Activated naive CD8-positive, alpha-beta T cell treated with anti-CD3 and anti-CD28 coated beads, Interleukin-2, amount 50 U/mL, for 24 hours (primary cell): ENCODE results near the gene LTN1.

Experiments
- ATAC-seq: fragments of 150-1000 bp; cut with Tn5 transposase; one replicate; pipeline ENCODE4 v1.10.0; 2021
- DNase-seq: peaks from one replicate; pipeline ENCODE4 v3.0.0; 2021
- H3K27ac Mint-ChIP-seq: one replicate; pipeline ENCODE4 v1.8.0; 2021; ENCODE audit warnings: mild to moderate bottlenecking, mixed read lengths
- H3K27me3 Mint-ChIP-seq: one replicate; pipeline ENCODE4 v1.8.0; 2021; ENCODE audit warnings: mixed read lengths
- H3K36me3 Mint-ChIP-seq: one replicate; pipeline ENCODE4 v1.8.0; 2021; ENCODE audit warnings: low read depth, mixed read lengths
- H3K4me1 Mint-ChIP-seq: one replicate; pipeline ENCODE4 v1.8.0; 2021; ENCODE audit warnings: mixed read lengths
- H3K4me3 Mint-ChIP-seq: one replicate; pipeline ENCODE4 v1.8.0; 2021; ENCODE audit warnings: mild to moderate bottlenecking, moderate library complexity, mixed read lengths
- H3K9me3 Mint-ChIP-seq: one replicate; pipeline ENCODE4 v1.8.0; 2021; ENCODE audit warnings: mixed read lengths

Gene LTN1

GRCh38 chr21:28928578-28929420 lies 63.9 kb downstream of the LTN1 start:
- no peaks in the 10 kb centered on the region for H3K9me3 Mint-ChIP-seq
- no peaks in the 10 kb centered on the region for H3K4me1 Mint-ChIP-seq

GRCh38 chr21:28927130-28927529 lies 65.5 kb downstream of the LTN1 start:
- ATAC-seq = no peak
- no peaks in the 10 kb centered on the region for H3K9me3 Mint-ChIP-seq
- no peak for DNase-seq
- no peaks in the 10 kb centered on the region for H3K4me1 Mint-ChIP-seq
- no peak overlapping the region for H3K27ac Mint-ChIP-seq
- no peak overlapping the region for H3K4me3 Mint-ChIP-seq
- peaks cover 26% of the 10 kb centered on the region for H3K36me3 Mint-ChIP-seq
- H3K27me3 Mint-ChIP-seq = no peaks in the 10 kb centered on the region

More at GRCh38 chr21:28928578-28929420, 63.9 kb downstream of the LTN1 start:
- ATAC-seq = no peak
- Mint-ChIP-seq H3K4me3 (no peak overlapping the region), H3K36me3 (peaks cover 31% of the 10 kb centered on the region), H3K27ac (no peak overlapping the region), H3K27me3 (no peaks in the 10 kb centered on the region)
- no peak for DNase-seq

- no peaks in the 10 kb centered on the region for H3K27me3 Mint-ChIP-seq
- peaks cover 15% of the 10 kb centered on the region for H3K36me3 Mint-ChIP-seq
- H3K9me3 Mint-ChIP-seq = no peaks in the 10 kb centered on the region
- no peak overlapping the region for H3K4me3 Mint-ChIP-seq
- ATAC-seq = no peak
- no peaks in the 10 kb centered on the region for H3K4me1 Mint-ChIP-seq
- H3K27ac Mint-ChIP-seq = no peak overlapping the region
- no peak for DNase-seq
Measured at GRCh38 chr21:28923439-28923975, 69.2 kb downstream of the LTN1 start.

- DNase-seq (no peak), ATAC-seq (no peak)
- Mint-ChIP-seq H3K27ac (no peak overlapping the region), H3K4me1 (no peaks in the 10 kb centered on the region), H3K4me3 (no peak overlapping the region), H3K36me3 (peaks cover 13% of the 10 kb centered on the region), H3K27me3 (no peaks in the 10 kb centered on the region), H3K9me3 (no peaks in the 10 kb centered on the region)
Measured at GRCh38 chr21:28922368-28922767, 70.3 kb downstream of the LTN1 start.

- no peak overlapping the region for H3K27ac Mint-ChIP-seq
- H3K27me3 Mint-ChIP-seq = peaks cover 2% of the 10 kb centered on the region
- no peak overlapping the region for H3K4me3 Mint-ChIP-seq
- no peaks in the 10 kb centered on the region for H3K4me1 Mint-ChIP-seq
- no peak for DNase-seq
- no peaks in the 10 kb centered on the region for H3K9me3 Mint-ChIP-seq
- no peak for ATAC-seq
- H3K36me3 Mint-ChIP-seq = no peaks in the 10 kb centered on the region
Measured at GRCh38 chr21:28916150-28916893, 76.4 kb downstream of the LTN1 start.

GRCh38 chr21:28913071-28913470 lies 79.6 kb downstream of the LTN1 start:
- DNase-seq (no peak), ATAC-seq (no peak)
- peaks cover 4% of the 10 kb centered on the region for H3K27me3 Mint-ChIP-seq
- H3K9me3 Mint-ChIP-seq = no peaks in the 10 kb centered on the region
- no peaks in the 10 kb centered on the region for H3K36me3 Mint-ChIP-seq
- no peak overlapping the region for H3K4me3 Mint-ChIP-seq
- no peaks in the 10 kb centered on the region for H3K4me1 Mint-ChIP-seq
- H3K27ac Mint-ChIP-seq = no peak overlapping the region

GRCh38 chr21:28910280-28910887 lies 82.3 kb downstream of the LTN1 start:
- ATAC-seq = no peak
- Mint-ChIP-seq H3K4me1 (no peaks in the 10 kb centered on the region), H3K36me3 (no peaks in the 10 kb centered on the region), H3K4me3 (no peak overlapping the region), H3K27ac (no peak overlapping the region), H3K27me3 (peaks cover 4% of the 10 kb centered on the region), H3K9me3 (no peaks in the 10 kb centered on the region)
- DNase-seq = no peak

GRCh38 chr21:28908351-28908750 lies 84.3 kb downstream of the LTN1 start:
- no peaks in the 10 kb centered on the region for H3K9me3 Mint-ChIP-seq
- H3K27me3 Mint-ChIP-seq = peaks cover 4% of the 10 kb centered on the region
- H3K4me3 Mint-ChIP-seq = no peak overlapping the region
- no peaks in the 10 kb centered on the region for H3K36me3 Mint-ChIP-seq
- DNase-seq (no peak), ATAC-seq (no peak)
- no peak overlapping the region for H3K27ac Mint-ChIP-seq
- no peaks in the 10 kb centered on the region for H3K4me1 Mint-ChIP-seq

- H3K9me3 Mint-ChIP-seq = no peaks in the 10 kb centered on the region
- H3K4me3 Mint-ChIP-seq = no peak overlapping the region
- ATAC-seq (no peak), DNase-seq (no peak)
- H3K36me3 Mint-ChIP-seq = no peaks in the 10 kb centered on the region
- H3K27ac Mint-ChIP-seq = no peak overlapping the region
- no peaks in the 10 kb centered on the region for H3K4me1 Mint-ChIP-seq
- H3K27me3 Mint-ChIP-seq = peaks cover 4% of the 10 kb centered on the region
Measured at GRCh38 chr21:28906841-28907240, 85.8 kb downstream of the LTN1 start.

GRCh38 chr21:28906236-28906635 lies 86.4 kb downstream of the LTN1 start:
- peaks cover 2% of the 10 kb centered on the region for H3K27me3 Mint-ChIP-seq
- H3K9me3 Mint-ChIP-seq = no peaks in the 10 kb centered on the region
- ATAC-seq (no peak), DNase-seq (no peak)
- no peaks in the 10 kb centered on the region for H3K4me1 Mint-ChIP-seq
- H3K4me3 Mint-ChIP-seq = no peak overlapping the region
- H3K36me3 Mint-ChIP-seq = no peaks in the 10 kb centered on the region
- H3K27ac Mint-ChIP-seq = no peak overlapping the region

- no peaks in the 10 kb centered on the region for H3K36me3 Mint-ChIP-seq
- DNase-seq = no peak
- H3K27ac Mint-ChIP-seq = no peak overlapping the region
- H3K4me3 Mint-ChIP-seq = no peak overlapping the region
- H3K27me3 Mint-ChIP-seq = no peaks in the 10 kb centered on the region
- ATAC-seq = no peak
- H3K9me3 Mint-ChIP-seq = no peaks in the 10 kb centered on the region
- no peaks in the 10 kb centered on the region for H3K4me1 Mint-ChIP-seq
Measured at GRCh38 chr21:28904961-28905435, 87.7 kb downstream of the LTN1 start.

- Mint-ChIP-seq H3K4me1 (no peaks in the 10 kb centered on the region), H3K4me3 (no peak overlapping the region), H3K27me3 (no peaks in the 10 kb centered on the region), H3K27ac (no peak overlapping the region), H3K9me3 (no peaks in the 10 kb centered on the region), H3K36me3 (no peaks in the 10 kb centered on the region)
- DNase-seq (no peak), ATAC-seq (no peak)
Measured at GRCh38 chr21:28903448-28903847, 89.2 kb downstream of the LTN1 start.

GRCh38 chr21:28900481-28900880 lies 92.2 kb downstream of the LTN1 start:
- no peak overlapping the region for H3K4me3 Mint-ChIP-seq
- DNase-seq (no peak), ATAC-seq (no peak)
- no peaks in the 10 kb centered on the region for H3K36me3 Mint-ChIP-seq
- H3K27me3 Mint-ChIP-seq = no peaks in the 10 kb centered on the region
- H3K27ac Mint-ChIP-seq = no peak overlapping the region
- H3K4me1 Mint-ChIP-seq = no peaks in the 10 kb centered on the region
- no peaks in the 10 kb centered on the region for H3K9me3 Mint-ChIP-seq

GRCh38 chr21:28899744-28900143 lies 92.9 kb downstream of the LTN1 start:
- Mint-ChIP-seq H3K27me3 (no peaks in the 10 kb centered on the region), H3K4me3 (no peak overlapping the region), H3K4me1 (no peaks in the 10 kb centered on the region), H3K27ac (no peak overlapping the region), H3K36me3 (no peaks in the 10 kb centered on the region), H3K9me3 (no peaks in the 10 kb centered on the region)
- DNase-seq (no peak), ATAC-seq (peak; percentile 24)
